Measurements from ENCODE around the gene ARHGEF10L.

ARHGEF10L gene

GRCh38 chr1:17615959-17616358, 76.5 kb downstream of the ARHGEF10L start (continued):
- TF ChIP-seq ZNF214 (tag by site-specific recombination; IDR thresholded peaks at IDR 0.05; ENCODE audit: borderline replicate concordance) (no peak), ZNF112 (tag by site-specific recombination; IDR thresholded peaks at IDR 0.05) (no peak), ZNF518A (tag by site-specific recombination; conservative IDR thresholded peaks at IDR 0.05; ENCODE audit: low read depth) (no peak)

GRCh38 chr1:17616731-17617279, 77.3 kb downstream of the ARHGEF10L start:
- POLR2A ChIA-PET, result no interaction called here
- H3K9me3 ChIP-seq (ENCODE audit: control insufficient read depth, insufficient read depth, low read depth, low read length), result no peaks in the 10 kb centered on the region
- CTCF ChIA-PET, result interaction anchor here (0.8 kb wide), 1 partner anchor 10 kb away, joined by 3 read pairs; no protein-coding TSS in a partner anchor
- H3K36me3 ChIP-seq (ENCODE audit: control insufficient read depth in 2 of 2, insufficient read depth in 1 of 2, low read length in 2 of 2), result no peaks in the 10 kb centered on the region
- H3K4me1 ChIP-seq (ENCODE audit: control insufficient read depth, insufficient read depth, low read length), result no peaks in the 10 kb centered on the region
- no peak overlapping the region for H3K27ac ChIP-seq (ENCODE audit: extremely low read depth, low read depth, low read length)
- TF ChIP-seq MEIS1 (CRISPR knock-in tag; IDR thresholded peaks at IDR 0.05; ENCODE audit: borderline replicate concordance), result no peak
- TF ChIP-seq GLIS2 (tag by site-specific recombination; IDR thresholded peaks at IDR 0.05), result no peak
- peak; percentile 74; the same call in 1 of the 2 replicates for TF ChIP-seq ZNF664 (tag by site-specific recombination; IDR thresholded peaks at IDR 0.05)
- TF ChIP-seq ZNF560 (tag by site-specific recombination; IDR thresholded peaks at IDR 0.05; ENCODE audit: borderline replicate concordance), result no peak
- no peak for TF ChIP-seq ZNF274 (IDR thresholded peaks at IDR 0.05; ENCODE audit: low read length)
- TF ChIP-seq ZNF274 (tag by site-specific recombination; IDR thresholded peaks at IDR 0.05; ENCODE audit: borderline replicate concordance), result no peak
- no peak overlapping the region for H3K4me3 ChIP-seq (ENCODE audit: low read depth, low read length)

GRCh38 chr1:17617787-17618557, 78.5 kb downstream of the ARHGEF10L start:
- TF ChIP-seq EGR2 (tag by site-specific recombination; IDR thresholded peaks at IDR 0.05; ENCODE audit: low read depth), result peak; percentile 87
- TF ChIP-seq ZNF24 (tag by site-specific recombination; IDR thresholded peaks at IDR 0.05), result no peak
- peak; percentile 52; the same call in 1 of the 2 replicates for TF ChIP-seq ZFHX2 (tag by site-specific recombination; conservative IDR thresholded peaks at IDR 0.05)
- Histone ChIP-seq H3K36me3 (ENCODE audit: control insufficient read depth in 2 of 2, insufficient read depth in 1 of 2, low read length in 2 of 2) (peaks cover 0 to 4% of the 10 kb centered on the region in 2 experiments; a peak in 1 of 3 replicates), H3K4me1 (ENCODE audit: control insufficient read depth, insufficient read depth, low read length) (no peaks in the 10 kb centered on the region), H3K4me3 (ENCODE audit: low read depth, low read length) (no peak overlapping the region), H3K9me3 (ENCODE audit: control insufficient read depth, insufficient read depth, low read depth, low read length) (no peaks in the 10 kb centered on the region), H3K27ac (ENCODE audit: extremely low read depth, low read depth, low read length) (no peak overlapping the region)
- POLR2A ChIA-PET, result no interaction called here
- CTCF ChIA-PET, result interaction anchor here (0.6 to 2.1 kb wide), 5 partner anchors 11 to 45 kb away, joined by 3 to 6 read pairs (median 3); no protein-coding TSS in a partner anchor

GRCh38 chr1:17618558-17619247, 79.2 kb downstream of the ARHGEF10L start:
- H3K36me3 ChIP-seq (ENCODE audit: control insufficient read depth in 2 of 2, insufficient read depth in 1 of 2, low read length in 2 of 2), result peaks cover 0 to 10% of the 10 kb centered on the region in 2 experiments; a peak in 1 of 3 replicates
- no peak overlapping the region for H3K4me3 ChIP-seq (ENCODE audit: low read depth, low read length)
- CTCF ChIA-PET, result interaction anchor here (0.6 to 2.1 kb wide), 6 partner anchors 10 to 124 kb away, joined by 3 to 6 read pairs (median 4); no protein-coding TSS in a partner anchor
- POLR2A ChIA-PET, result interaction anchor here (1.1 kb wide), 1 partner anchor 180 kb away, joined by 3 read pairs; no protein-coding TSS in a partner anchor
- no peak overlapping the region for H3K27ac ChIP-seq (ENCODE audit: extremely low read depth, low read depth, low read length)
- no peaks in the 10 kb centered on the region for H3K4me1 ChIP-seq (ENCODE audit: control insufficient read depth, insufficient read depth, low read length)
- no peaks in the 10 kb centered on the region for H3K9me3 ChIP-seq (ENCODE audit: control insufficient read depth, insufficient read depth, low read depth, low read length)
- TF ChIP-seq ZBTB7A (tag by site-specific recombination; IDR thresholded peaks at IDR 0.05; ENCODE audit: low read depth), result no peak
- no peak for TF ChIP-seq ZNF510 (tag by site-specific recombination; IDR thresholded peaks at IDR 0.05; ENCODE audit: insufficient replicate concordance)
- TF ChIP-seq ZNF174 (tag by site-specific recombination; IDR thresholded peaks at IDR 0.05), result no peak
- no peak for TF ChIP-seq ZNF626 (tag by site-specific recombination; IDR thresholded peaks at IDR 0.05)
- TF ChIP-seq ZNF658 (tag by site-specific recombination; IDR thresholded peaks at IDR 0.05), result no peak
- TF ChIP-seq MYNN (tag by site-specific recombination; IDR thresholded peaks at IDR 0.05; ENCODE audit: borderline replicate concordance), result no peak
- no peak for TF ChIP-seq KLF17 (tag by site-specific recombination; IDR thresholded peaks at IDR 0.05)
- no peak for TF ChIP-seq ZNF426 (tag by site-specific recombination; IDR thresholded peaks at IDR 0.05)
- TF ChIP-seq ZNF214 (tag by site-specific recombination; IDR thresholded peaks at IDR 0.05; ENCODE audit: borderline replicate concordance), result no peak
- TF ChIP-seq ZNF768 (tag by site-specific recombination; IDR thresholded peaks at IDR 0.05), result no peak
- no peak for TF ChIP-seq ZNF548 (tag by site-specific recombination; IDR thresholded peaks at IDR 0.05)
